Measurements from ENCODE around the gene MYOT. TPM values are rescaled to one million over a fixed set of nuclear protein-coding genes. Genes with fewer than 3 reads are reported as not detected.
A peak's percentile ranks its signal among the peaks of the same experiment; 100 is the strongest.

Gene MYOT
- total RNA-seq, 1 donor from 2014 or later, result not detected

DNA sequence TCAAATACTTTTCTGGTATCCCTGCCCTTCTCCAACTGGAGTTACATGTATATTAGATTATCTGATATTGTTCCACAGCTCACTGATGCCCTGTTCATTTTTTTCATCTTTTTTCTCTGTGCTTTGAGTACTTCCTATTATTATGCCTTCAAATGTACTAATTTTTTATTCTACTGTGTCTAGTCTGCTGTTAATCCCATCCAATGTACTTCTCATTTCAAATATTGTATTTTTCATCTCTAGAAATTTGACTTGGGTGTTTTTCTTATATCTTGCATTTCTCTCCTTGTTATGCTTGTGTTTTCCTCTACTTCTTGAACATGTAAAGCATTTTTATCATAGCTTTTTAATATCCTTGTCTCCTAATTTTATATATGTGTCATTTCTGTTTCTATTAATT is 41.6 kb upstream of the MYOT start:
- no peak overlapping the region for H3K4me3 Mint-ChIP-seq (ENCODE audit: unreplicated experiment)
- H3K9me3 Mint-ChIP-seq (ENCODE audit: unreplicated experiment), result no peaks in the 10 kb centered on the region
- H3K27ac Mint-ChIP-seq (ENCODE audit: unreplicated experiment), result no peak overlapping the region
- no peaks in the 10 kb centered on the region for H3K4me1 Mint-ChIP-seq (ENCODE audit: low read depth, unreplicated experiment)
- no peak for DNase-seq
- no peaks in the 10 kb centered on the region for H3K27me3 Mint-ChIP-seq (ENCODE audit: unreplicated experiment)
- TF ChIP-seq, protein P1, sequence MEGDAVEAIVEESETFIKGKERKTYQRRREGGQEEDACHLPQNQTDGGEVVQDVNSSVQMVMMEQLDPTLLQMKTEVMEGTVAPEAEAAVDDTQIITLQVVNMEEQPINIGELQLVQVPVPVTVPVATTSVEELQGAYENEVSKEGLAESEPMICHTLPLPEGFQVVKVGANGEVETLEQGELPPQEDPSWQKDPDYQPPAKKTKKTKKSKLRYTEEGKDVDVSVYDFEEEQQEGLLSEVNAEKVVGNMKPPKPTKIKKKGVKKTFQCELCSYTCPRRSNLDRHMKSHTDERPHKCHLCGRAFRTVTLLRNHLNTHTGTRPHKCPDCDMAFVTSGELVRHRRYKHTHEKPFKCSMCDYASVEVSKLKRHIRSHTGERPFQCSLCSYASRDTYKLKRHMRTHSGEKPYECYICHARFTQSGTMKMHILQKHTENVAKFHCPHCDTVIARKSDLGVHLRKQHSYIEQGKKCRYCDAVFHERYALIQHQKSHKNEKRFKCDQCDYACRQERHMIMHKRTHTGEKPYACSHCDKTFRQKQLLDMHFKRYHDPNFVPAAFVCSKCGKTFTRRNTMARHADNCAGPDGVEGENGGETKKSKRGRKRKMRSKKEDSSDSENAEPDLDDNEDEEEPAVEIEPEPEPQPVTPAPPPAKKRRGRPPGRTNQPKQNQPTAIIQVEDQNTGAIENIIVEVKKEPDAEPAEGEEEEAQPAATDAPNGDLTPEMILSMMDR (IDR thresholded peaks at IDR 0.05; ENCODE audit: partially characterized antibody, unreplicated experiment), result no peak
- H3K36me3 Mint-ChIP-seq (ENCODE audit: unreplicated experiment), result peaks cover 16% of the 10 kb centered on the region

DNA sequence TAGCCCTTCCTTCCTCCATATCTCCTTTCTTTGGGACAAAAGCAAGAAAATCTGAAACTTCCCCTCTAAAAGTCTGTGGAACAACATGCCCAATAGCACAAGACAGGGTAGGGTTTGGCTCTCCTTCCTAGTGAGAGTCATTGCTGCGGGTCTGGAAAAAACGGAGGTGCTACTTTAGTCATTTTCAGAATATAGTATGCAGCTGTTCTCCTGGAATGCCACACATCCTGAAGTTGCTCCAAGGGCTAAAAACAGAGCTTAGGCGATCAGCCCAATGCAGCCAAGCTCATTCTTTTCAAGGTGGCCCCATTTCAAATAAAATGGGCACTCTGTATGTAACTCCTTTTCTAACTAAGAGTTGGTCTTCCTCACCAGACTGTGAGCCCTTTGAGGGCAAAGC is 39.5 kb upstream of the MYOT start:
- no peaks in the 10 kb centered on the region for H3K9me3 Mint-ChIP-seq (ENCODE audit: unreplicated experiment)
- no peaks in the 10 kb centered on the region for H3K27me3 Mint-ChIP-seq (ENCODE audit: unreplicated experiment)
- H3K36me3 Mint-ChIP-seq (ENCODE audit: unreplicated experiment), result peaks cover 16% of the 10 kb centered on the region
- no peak for DNase-seq
- no peak overlapping the region for H3K4me3 Mint-ChIP-seq (ENCODE audit: unreplicated experiment)
- no peaks in the 10 kb centered on the region for H3K4me1 Mint-ChIP-seq (ENCODE audit: low read depth, unreplicated experiment)
- TF ChIP-seq, protein P1 (IDR thresholded peaks at IDR 0.05; ENCODE audit: partially characterized antibody, unreplicated experiment), result no peak
- H3K27ac Mint-ChIP-seq (ENCODE audit: unreplicated experiment), result no peak overlapping the region

DNA sequence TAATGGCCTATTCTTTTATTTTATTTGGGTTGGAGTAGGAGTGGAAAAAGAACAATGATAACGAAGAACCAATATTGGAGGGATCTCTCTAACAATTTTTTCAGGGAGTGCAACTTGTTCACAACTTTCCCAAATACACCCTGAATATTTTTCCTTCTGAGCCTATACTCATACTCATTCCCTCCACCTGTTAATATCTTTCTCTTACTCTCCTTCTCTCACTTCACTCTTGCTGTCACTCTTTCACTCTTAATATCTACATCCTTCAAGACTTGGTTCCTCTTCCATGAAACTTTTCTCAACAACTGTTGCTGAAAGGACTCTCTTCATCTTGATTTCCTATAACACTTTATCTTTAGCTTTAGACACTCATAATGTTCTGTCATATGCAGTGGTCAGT is 39.0 kb upstream of the MYOT start:
- Mint-ChIP-seq H3K4me3 (ENCODE audit: unreplicated experiment) (no peak overlapping the region), H3K36me3 (ENCODE audit: unreplicated experiment) (peaks cover 16% of the 10 kb centered on the region), H3K27me3 (ENCODE audit: unreplicated experiment) (no peaks in the 10 kb centered on the region), H3K4me1 (ENCODE audit: low read depth, unreplicated experiment) (no peaks in the 10 kb centered on the region), H3K9me3 (ENCODE audit: unreplicated experiment) (no peaks in the 10 kb centered on the region), H3K27ac (ENCODE audit: unreplicated experiment) (no peak overlapping the region)
- DNase-seq, result no peak
- TF ChIP-seq, protein P1 (IDR thresholded peaks at IDR 0.05; ENCODE audit: partially characterized antibody, unreplicated experiment), result no peak

DNA sequence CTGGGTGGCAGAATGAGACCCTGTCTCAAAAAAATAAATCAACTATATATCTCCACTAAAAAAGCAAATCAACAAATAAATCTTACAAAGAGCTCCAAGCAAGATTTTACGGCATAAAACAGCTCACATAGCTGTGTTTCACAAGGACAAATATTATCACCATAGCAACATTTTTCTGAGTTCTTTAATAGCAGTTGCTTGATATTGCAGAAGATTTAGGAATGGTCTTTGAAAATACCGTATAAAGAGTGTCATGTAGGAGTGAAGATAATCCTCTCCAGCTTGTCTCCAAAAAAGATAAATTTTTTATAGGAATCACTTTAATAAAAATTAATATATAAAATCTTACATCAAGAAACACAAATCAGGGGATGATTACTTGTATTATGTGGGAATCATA is 36.6 kb upstream of the MYOT start:
- peaks cover 3% of the 10 kb centered on the region for H3K4me1 Mint-ChIP-seq (ENCODE audit: low read depth, unreplicated experiment)
- no peak for DNase-seq
- no peaks in the 10 kb centered on the region for H3K27me3 Mint-ChIP-seq (ENCODE audit: unreplicated experiment)
- H3K36me3 Mint-ChIP-seq (ENCODE audit: unreplicated experiment), result peaks cover 6% of the 10 kb centered on the region
- no peaks in the 10 kb centered on the region for H3K9me3 Mint-ChIP-seq (ENCODE audit: unreplicated experiment)
- TF ChIP-seq, protein P1 (IDR thresholded peaks at IDR 0.05; ENCODE audit: partially characterized antibody, unreplicated experiment), result no peak
- no peak overlapping the region for H3K27ac Mint-ChIP-seq (ENCODE audit: unreplicated experiment)
- no peak overlapping the region for H3K4me3 Mint-ChIP-seq (ENCODE audit: unreplicated experiment)

DNA sequence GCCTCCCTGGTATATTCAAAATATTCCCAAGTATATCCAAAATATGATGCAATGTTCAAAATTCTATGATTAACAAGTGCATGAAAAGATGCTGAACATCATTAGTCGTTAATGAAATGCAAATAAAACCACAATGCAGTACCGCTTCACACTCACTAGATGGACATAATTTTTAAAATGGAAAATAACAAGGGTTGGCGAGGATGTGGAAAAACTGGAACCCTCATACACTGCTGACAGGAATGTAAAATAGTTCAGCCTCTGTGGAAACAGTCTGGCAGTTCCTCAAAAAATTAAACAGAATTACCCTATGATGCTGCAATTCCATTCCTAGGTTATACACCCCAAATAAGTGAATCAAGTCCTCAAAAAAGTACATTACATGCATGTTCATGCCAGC is 36.1 kb upstream of the MYOT start:
- DNase-seq, result no peak
- Mint-ChIP-seq H3K27me3 (ENCODE audit: unreplicated experiment) (no peaks in the 10 kb centered on the region), H3K4me1 (ENCODE audit: low read depth, unreplicated experiment) (peaks cover 7% of the 10 kb centered on the region), H3K4me3 (ENCODE audit: unreplicated experiment) (no peak overlapping the region), H3K36me3 (ENCODE audit: unreplicated experiment) (peaks cover 4% of the 10 kb centered on the region), H3K9me3 (ENCODE audit: unreplicated experiment) (no peaks in the 10 kb centered on the region), H3K27ac (ENCODE audit: unreplicated experiment) (no peak overlapping the region)
- TF ChIP-seq, protein P1 (IDR thresholded peaks at IDR 0.05; ENCODE audit: partially characterized antibody, unreplicated experiment), result peak; percentile 37
